ENCODE measurements around the gene TNS2. TPM values are rescaled to one million over a fixed set of nuclear protein-coding genes. Genes with fewer than 3 reads are reported as not detected.

The TNS2 gene
- total RNA-seq, result 50.4 and 54.2 TPM in 2 replicates

GRCh38 chr12:53049571-53050318, at the start of gene TNS2:
Gene TNS2, plus strand, starts transcription at chr12:53050065. Its CDS starts 121 bp downstream, at chr12:53050186.

GRCh38 chr12:53005986-53006809, 43.7 kb upstream of the TNS2 start, which contains the start of gene EIF4B:
Gene EIF4B, plus strand, starts transcription at chr12:53006456. Its CDS starts 28 bp downstream, at chr12:53006484.

GRCh38 chr12:53079226-53080117, 29.6 kb downstream of the TNS2 start, which contains the start of gene SPRYD3:
Gene SPRYD3, minus strand, starts transcription at chr12:53079390. Its CDS starts 57 bp downstream, at chr12:53079333.

GRCh38 chr12:53097564-53098353, 47.9 kb downstream of the TNS2 start, which contains the start of gene IGFBP6:
Gene IGFBP6, plus strand, starts transcription at chr12:53097667. Its CDS starts 51 bp downstream, at chr12:53097718.

GRCh38 chr12:53102883-53103807, 53.3 kb downstream of the TNS2 start, which contains the start of gene SOAT2:
Gene SOAT2, plus strand, starts transcription at chr12:53103486. Its CDS starts 92 bp downstream, at chr12:53103578.

Small RNA genes within 50 kb of the gene (small RNA-seq; reads per million reads assigned to genes)
- gene MIR6757, result not detected

Other genes with a start within 250 kb of the TNS2 start
- not detected in 2 replicates for gene KRT4, start 235.9 kb upstream of the TNS2 start, total RNA-seq
- not detected in 2 replicates for gene KRT79, start 215.8 kb upstream of the TNS2 start, total RNA-seq
- not detected in 2 replicates for gene KRT78, start 201.1 kb upstream of the TNS2 start, total RNA-seq
- 12.5 and 21.6 TPM in 2 replicates for gene KRT8, start 145.0 kb upstream of the TNS2 start, total RNA-seq
- gene KRT18, start 100.9 kb upstream of the TNS2 start, total RNA-seq, result 282 and 365 TPM in 2 replicates
- gene EIF4B, start 43.6 kb upstream of the TNS2 start, total RNA-seq, result 1,037 and 1,409 TPM in 2 replicates
- gene SPRYD3, start 29.3 kb downstream of the TNS2 start, total RNA-seq, result 23.0 and 28.7 TPM in 2 replicates
- 8.2 and 8.5 TPM in 2 replicates for gene IGFBP6, start 47.6 kb downstream of the TNS2 start, total RNA-seq
- not detected in 2 replicates for gene SOAT2, start 53.4 kb downstream of the TNS2 start, total RNA-seq
- 14.2 and 15.0 TPM in 2 replicates for gene ZNF740, start 130.7 kb downstream of the TNS2 start, total RNA-seq
- gene CSAD, start 130.9 kb downstream of the TNS2 start, total RNA-seq, result 3.7 and 7.5 TPM in 2 replicates
- under 0.01 TPM in 1 of 2 replicates, not detected in the other for gene ITGB7, start 157.2 kb downstream of the TNS2 start, total RNA-seq
- 8.5 and 12.3 TPM in 2 replicates for gene RARG, start 182.1 kb downstream of the TNS2 start, total RNA-seq
- 6.2 and 10.9 TPM in 2 replicates for gene ESPL1, start 218.2 kb downstream of the TNS2 start, total RNA-seq
- 308 and 327 TPM in 2 replicates for gene PFDN5, start 245.5 kb downstream of the TNS2 start, total RNA-seq
- 34.2 and 45.7 TPM in 2 replicates for gene MYG1, start 249.6 kb downstream of the TNS2 start, total RNA-seq

Measured in vein endothelial cell (primary cell).